Measurements from ENCODE around the gene LCE1F.

LCE1F gene

DNA sequence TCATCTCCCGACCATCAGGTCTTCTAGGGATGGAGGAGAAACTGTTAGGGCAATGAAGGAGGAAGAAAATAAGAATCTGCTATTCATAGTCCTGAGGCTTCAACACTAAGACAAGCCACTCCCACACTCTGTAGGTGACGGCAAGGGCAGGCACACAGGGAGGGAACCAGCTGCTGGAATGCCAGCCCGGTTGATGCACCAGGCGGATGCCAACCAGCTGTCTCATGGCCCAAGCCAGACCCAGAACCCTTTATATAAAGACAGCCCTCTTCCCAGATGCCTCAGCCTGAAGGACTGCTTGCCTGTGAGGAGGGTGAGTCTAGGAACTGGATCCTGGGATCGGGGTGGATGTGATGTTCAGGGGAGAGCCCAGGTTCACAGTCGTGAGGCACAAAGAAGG, 17.2 kb upstream of the LCE1F start, which contains the start of gene KPRP:
TSS of gene KPRP (plus strand) at position 279 of the 400 bp plus-strand sequence. CDS start 1,564 bp downstream, outside the sequence.
- DNase-seq (ENCODE audit: low spot score) = no peak
- no peaks in the 10 kb centered on the region for H3K9me3 ChIP-seq (ENCODE audit: severe bottlenecking)

DNA sequence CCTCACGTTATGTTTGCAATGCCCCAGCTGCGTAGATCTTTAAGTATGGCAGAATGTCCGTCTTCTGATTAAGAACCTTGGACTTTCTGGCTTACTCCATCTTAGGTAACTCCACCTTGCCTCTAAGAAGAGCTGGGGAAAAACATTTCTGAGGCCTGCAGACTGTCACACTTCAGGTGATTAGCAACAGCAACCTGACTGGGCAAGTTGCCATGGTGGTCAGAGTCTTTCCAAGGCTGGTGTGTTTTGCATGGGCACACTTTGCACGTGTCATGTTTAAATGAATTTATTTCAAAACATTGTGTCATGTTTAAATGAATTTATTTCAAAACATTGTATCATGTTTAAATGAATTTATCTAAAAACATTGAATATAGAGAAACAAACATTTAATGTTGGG, 16.3 kb upstream of the LCE1F start:
- H3K4me1 ChIP-seq (ENCODE audit: insufficient read depth, poor library complexity, severe bottlenecking) = peaks cover 25% of the 10 kb centered on the region
- H3K36me3 ChIP-seq (ENCODE audit: low read depth) = no peaks in the 10 kb centered on the region
- DNase-seq (ENCODE audit: low spot score) (no peak), ATAC-seq (ENCODE audit: low read depth) (no peak)
- no peaks in the 10 kb centered on the region for H3K27me3 ChIP-seq (ENCODE audit: insufficient read depth, poor library complexity, severe bottlenecking)
- TF ChIP-seq, protein P1, sequence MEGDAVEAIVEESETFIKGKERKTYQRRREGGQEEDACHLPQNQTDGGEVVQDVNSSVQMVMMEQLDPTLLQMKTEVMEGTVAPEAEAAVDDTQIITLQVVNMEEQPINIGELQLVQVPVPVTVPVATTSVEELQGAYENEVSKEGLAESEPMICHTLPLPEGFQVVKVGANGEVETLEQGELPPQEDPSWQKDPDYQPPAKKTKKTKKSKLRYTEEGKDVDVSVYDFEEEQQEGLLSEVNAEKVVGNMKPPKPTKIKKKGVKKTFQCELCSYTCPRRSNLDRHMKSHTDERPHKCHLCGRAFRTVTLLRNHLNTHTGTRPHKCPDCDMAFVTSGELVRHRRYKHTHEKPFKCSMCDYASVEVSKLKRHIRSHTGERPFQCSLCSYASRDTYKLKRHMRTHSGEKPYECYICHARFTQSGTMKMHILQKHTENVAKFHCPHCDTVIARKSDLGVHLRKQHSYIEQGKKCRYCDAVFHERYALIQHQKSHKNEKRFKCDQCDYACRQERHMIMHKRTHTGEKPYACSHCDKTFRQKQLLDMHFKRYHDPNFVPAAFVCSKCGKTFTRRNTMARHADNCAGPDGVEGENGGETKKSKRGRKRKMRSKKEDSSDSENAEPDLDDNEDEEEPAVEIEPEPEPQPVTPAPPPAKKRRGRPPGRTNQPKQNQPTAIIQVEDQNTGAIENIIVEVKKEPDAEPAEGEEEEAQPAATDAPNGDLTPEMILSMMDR (IDR thresholded peaks at IDR 0.05; ENCODE audit: poor library complexity, severe bottlenecking) = no peak
- H3K4me3 ChIP-seq (ENCODE audit: severe bottlenecking) = no peak overlapping the region
- no peak overlapping the region for H3K27ac ChIP-seq (ENCODE audit: poor library complexity, severe bottlenecking)
- H3K9me3 ChIP-seq (ENCODE audit: severe bottlenecking) = no peaks in the 10 kb centered on the region

More for the DNA sequence above, 17.2 kb upstream of the LCE1F start, which contains the start of gene KPRP:
- Histone ChIP-seq H3K4me3 (ENCODE audit: severe bottlenecking) (no peak within 1 kb of the TSS), H3K4me1 (ENCODE audit: insufficient read depth, poor library complexity, severe bottlenecking) (peaks cover 26% of the 10 kb centered on the region), H3K27ac (ENCODE audit: poor library complexity, severe bottlenecking) (no peak within 1 kb of the TSS), H3K27me3 (ENCODE audit: insufficient read depth, poor library complexity, severe bottlenecking) (no peaks in the 10 kb centered on the region), H3K36me3 (ENCODE audit: low read depth) (no peaks in the 10 kb centered on the region)
- no peak for ATAC-seq (ENCODE audit: low read depth)
- TF ChIP-seq, protein P1 (IDR thresholded peaks at IDR 0.05; ENCODE audit: poor library complexity, severe bottlenecking) = no peak

DNA sequence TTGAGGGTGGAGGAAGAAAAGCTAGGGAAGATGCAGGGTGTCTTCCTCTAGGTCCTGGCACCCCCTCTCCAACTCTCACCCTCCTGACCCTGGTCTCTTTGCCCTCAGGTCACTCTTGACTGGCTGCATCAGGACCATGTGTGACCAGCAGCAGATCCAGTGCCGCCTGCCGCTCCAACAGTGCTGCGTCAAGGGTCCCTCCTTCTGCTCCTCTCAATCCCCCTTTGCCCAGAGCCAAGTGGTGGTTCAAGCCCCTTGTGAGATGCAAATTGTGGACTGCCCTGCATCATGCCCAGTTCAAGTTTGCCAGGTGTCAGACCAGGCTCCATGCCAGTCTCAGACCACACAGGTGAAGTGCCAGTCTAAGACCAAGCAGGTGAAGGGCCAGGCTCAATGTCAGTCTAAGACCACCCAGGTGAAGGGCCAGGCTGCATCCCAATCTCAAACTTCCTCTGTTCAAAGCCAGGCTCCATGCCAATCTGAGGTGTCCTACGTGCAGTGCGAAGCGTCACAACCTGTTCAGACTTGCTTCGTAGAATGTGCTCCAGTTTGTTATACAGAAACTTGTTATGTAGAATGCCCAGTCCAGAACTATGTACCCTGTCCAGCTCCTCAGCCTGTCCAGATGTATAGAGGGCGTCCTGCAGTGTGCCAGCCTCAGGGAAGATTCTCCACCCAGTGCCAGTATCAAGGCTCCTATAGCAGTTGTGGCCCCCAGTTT, 15.3 kb upstream of the LCE1F start:
- H3K9me3 ChIP-seq (ENCODE audit: severe bottlenecking) = no peaks in the 10 kb centered on the region
- ATAC-seq (ENCODE audit: low read depth) = peak; percentile 84

DNA sequence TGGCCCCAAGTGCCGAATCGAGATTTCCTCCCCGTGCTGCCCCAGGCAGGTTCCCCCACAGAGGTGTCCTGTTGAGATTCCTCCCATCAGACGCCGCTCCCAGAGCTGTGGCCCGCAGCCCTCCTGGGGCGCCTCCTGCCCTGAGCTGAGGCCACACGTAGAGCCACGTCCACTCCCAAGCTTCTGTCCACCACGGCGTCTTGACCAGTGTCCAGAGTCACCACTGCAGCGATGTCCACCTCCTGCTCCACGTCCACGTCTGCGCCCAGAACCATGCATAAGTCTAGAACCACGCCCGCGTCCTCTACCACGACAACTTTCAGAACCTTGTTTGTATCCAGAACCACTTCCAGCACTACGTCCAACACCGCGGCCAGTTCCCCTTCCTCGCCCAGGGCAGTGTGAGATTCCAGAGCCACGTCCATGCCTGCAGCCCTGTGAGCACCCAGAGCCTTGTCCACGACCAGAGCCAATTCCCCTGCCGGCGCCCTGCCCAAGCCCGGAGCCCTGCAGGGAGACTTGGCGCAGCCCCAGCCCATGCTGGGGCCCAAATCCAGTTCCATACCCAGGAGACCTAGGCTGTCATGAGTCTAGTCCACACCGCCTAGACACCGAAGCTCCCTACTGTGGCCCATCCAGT, 14.3 kb upstream of the LCE1F start:
- Histone ChIP-seq H3K36me3 (ENCODE audit: low read depth) (no peaks in the 10 kb centered on the region), H3K27me3 (ENCODE audit: insufficient read depth, poor library complexity, severe bottlenecking) (no peaks in the 10 kb centered on the region), H3K4me3 (ENCODE audit: severe bottlenecking) (no peak overlapping the region), H3K4me1 (ENCODE audit: insufficient read depth, poor library complexity, severe bottlenecking) (peaks cover 25% of the 10 kb centered on the region), H3K27ac (ENCODE audit: poor library complexity, severe bottlenecking) (peak overlapping the region; percentile 30), H3K9me3 (ENCODE audit: severe bottlenecking) (no peaks in the 10 kb centered on the region)
- TF ChIP-seq, protein P1 (IDR thresholded peaks at IDR 0.05; ENCODE audit: poor library complexity, severe bottlenecking) = no peak
- DNase-seq (ENCODE audit: low spot score) (no peak), ATAC-seq (ENCODE audit: low read depth) (no peak)

More for the DNA sequence above, 15.3 kb upstream of the LCE1F start:
- Histone ChIP-seq H3K27ac (ENCODE audit: poor library complexity, severe bottlenecking) (peak overlapping the region; percentile 30), H3K36me3 (ENCODE audit: low read depth) (no peaks in the 10 kb centered on the region), H3K4me3 (ENCODE audit: severe bottlenecking) (no peak overlapping the region), H3K4me1 (ENCODE audit: insufficient read depth, poor library complexity, severe bottlenecking) (peaks cover 25% of the 10 kb centered on the region), H3K27me3 (ENCODE audit: insufficient read depth, poor library complexity, severe bottlenecking) (no peaks in the 10 kb centered on the region)
- DNase-seq (ENCODE audit: low spot score) = no peak
- TF ChIP-seq, protein P1 (IDR thresholded peaks at IDR 0.05; ENCODE audit: poor library complexity, severe bottlenecking) = no peak

Measured in RWPE2 (cell line).